Endodermal cell (in vitro differentiated cells): Measurements from ENCODE around the gene M6PR. TPM values are rescaled to one million over a fixed set of nuclear protein-coding genes. Genes with fewer than 3 reads are reported as not detected.
"Not testable (repeated sequence)": the region's sequence is repeated elsewhere in the genome, so short reads cannot be mapped to it uniquely, and the experiment has no call there.

Source experiments
- DNase-seq: peaks from one replicate; pipeline ENCODE4 v3.0.0-alpha.2; 2017
- H3K27ac ChIP-seq: 2 replicates; pipeline ENCODE4 v1.5.1; 2013; ENCODE audit warnings: mild to moderate bottlenecking, low read depth, low read length, moderate library complexity
- H3K27me3 ChIP-seq: 2 replicates; pipeline ENCODE4 v1.6.1; 2013; ENCODE audit warnings: mild to moderate bottlenecking, low read length, moderate library complexity; ENCODE audit not compliant: insufficient read depth, control insufficient read depth, poor library complexity, severe bottlenecking
- H3K36me3 ChIP-seq: 2 replicates; pipeline ENCODE4 v1.7.0; 2013; ENCODE audit warnings: mild to moderate bottlenecking, low read length, moderate library complexity; ENCODE audit not compliant: control insufficient read depth, insufficient read depth
- H3K4me1 ChIP-seq: one replicate; pipeline ENCODE4 v1.7.0; 2013; ENCODE audit warnings: low read length; ENCODE audit not compliant: control insufficient read depth, insufficient read depth
- H3K4me3 ChIP-seq: 2 replicates; pipeline ENCODE4 v1.5.1; 2013; ENCODE audit warnings: mild to moderate bottlenecking, low read length, moderate library complexity
- H3K9ac ChIP-seq: 2 replicates; pipeline ENCODE4 v1.6.1; 2013; ENCODE audit warnings: mild to moderate bottlenecking, low read length, moderate library complexity; ENCODE audit not compliant: poor library complexity, severe bottlenecking; ENCODE audit errors: extremely low read depth
- H3K9me3 ChIP-seq: 2 replicates; pipeline ENCODE4 v1.6.1; 2013; ENCODE audit warnings: mild to moderate bottlenecking, low read length, moderate library complexity; ENCODE audit not compliant: control insufficient read depth
- H3K27ac Mint-ChIP-seq: 2 replicates; pipeline ENCODE4 v1.8.0; 2020; ENCODE audit warnings: mixed read lengths
- H3K27me3 Mint-ChIP-seq: 2 replicates; pipeline ENCODE4 v1.8.0; 2021; ENCODE audit warnings: mild to moderate bottlenecking, mixed read lengths; ENCODE audit not compliant: insufficient read depth
- H3K36me3 Mint-ChIP-seq: 2 replicates; pipeline ENCODE4 v1.8.0; 2020; ENCODE audit warnings: low read depth, mixed read lengths
- H3K4me1 Mint-ChIP-seq: 2 replicates; pipeline ENCODE4 v1.8.0; 2020; ENCODE audit warnings: mixed read lengths
- H3K4me3 Mint-ChIP-seq: 2 replicates; pipeline ENCODE4 v1.8.0; 2020; ENCODE audit warnings: mild to moderate bottlenecking, moderate library complexity, mixed read lengths
- H3K9me3 Mint-ChIP-seq: 2 replicates; pipeline ENCODE4 v1.8.0; 2020; ENCODE audit warnings: mild to moderate bottlenecking, mixed read lengths
- WGBS, 2 experiments: methylation state at CpG; one replicate each; pipeline versions ENCODE4 v1.1.5 to v1.1.7; 2013; ENCODE audit warnings: missing lambda C conversion rate in 2 of 2, mixed read lengths in 1 of 2; ENCODE audit not compliant: insufficient coverage in 1 of 2, insufficient read length in 1 of 2; 5-methylcytosine and 5-hydroxymethylcytosine counted together
- total RNA-seq, 2 donors: library from RNA; stranded (reverse); fragmentation: NEBNext Ultra II Directional in 1 of 2; extraction: Animal tissue kit (Norgen Biotek cat#: 25700) in 1 of 2; gene quantifications; 2 replicates in 1 of 2; 3 replicates in 1 of 2; pipeline ENCODE4 v1.2.1, GENCODE V29; 2021
- TF ChIP-seq, protein P1 (sequence below): fragments of 200-600 bp; sonication (generic); conservative IDR thresholded peaks from 2 replicates; pipeline ENCODE4 v1.5.0; 2021; ENCODE audit warnings: antibody characterized with exemption, mild to moderate bottlenecking

M6PR gene
- total RNA-seq, 2 donors from 2014 or later = 116 to 255 TPM

DNA sequence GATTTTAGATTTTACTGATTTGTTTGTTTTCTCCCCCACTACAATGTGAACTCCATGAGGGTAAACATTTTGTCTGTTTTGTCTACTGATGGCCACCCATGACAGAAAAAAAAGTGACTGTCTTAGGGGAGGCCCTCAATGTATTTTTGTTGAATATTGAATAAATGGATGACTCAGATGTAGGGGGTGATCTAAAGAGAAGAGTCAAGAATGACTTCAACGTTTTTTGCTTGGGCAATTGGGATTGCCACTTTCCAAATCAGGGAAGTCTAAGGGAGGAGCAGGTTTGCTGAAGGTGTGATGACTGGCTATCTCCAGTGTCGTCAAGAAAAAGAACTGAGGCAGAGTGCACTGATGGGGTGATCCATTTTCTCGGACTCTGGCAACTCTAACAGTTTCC is 45.8 kb downstream of the M6PR start:
- Histone ChIP-seq H3K4me1 (no peaks in the 10 kb centered on the region), H3K9me3 (no peaks in the 10 kb centered on the region), H3K27ac (no peak overlapping the region), H3K36me3 (no peaks in the 10 kb centered on the region), H3K27me3 (no peaks in the 10 kb centered on the region), H3K4me3 (no peak overlapping the region), H3K9ac (no peak overlapping the region)
- Mint-ChIP-seq H3K27me3 (no peaks in the 10 kb centered on the region), H3K27ac (no peak overlapping the region), H3K4me3 (no peak overlapping the region), H3K9me3 (peaks cover 29% of the 10 kb centered on the region), H3K36me3 (peaks cover 16% of the 10 kb centered on the region), H3K4me1 (peaks cover 21% of the 10 kb centered on the region)
- TF ChIP-seq, protein P1, sequence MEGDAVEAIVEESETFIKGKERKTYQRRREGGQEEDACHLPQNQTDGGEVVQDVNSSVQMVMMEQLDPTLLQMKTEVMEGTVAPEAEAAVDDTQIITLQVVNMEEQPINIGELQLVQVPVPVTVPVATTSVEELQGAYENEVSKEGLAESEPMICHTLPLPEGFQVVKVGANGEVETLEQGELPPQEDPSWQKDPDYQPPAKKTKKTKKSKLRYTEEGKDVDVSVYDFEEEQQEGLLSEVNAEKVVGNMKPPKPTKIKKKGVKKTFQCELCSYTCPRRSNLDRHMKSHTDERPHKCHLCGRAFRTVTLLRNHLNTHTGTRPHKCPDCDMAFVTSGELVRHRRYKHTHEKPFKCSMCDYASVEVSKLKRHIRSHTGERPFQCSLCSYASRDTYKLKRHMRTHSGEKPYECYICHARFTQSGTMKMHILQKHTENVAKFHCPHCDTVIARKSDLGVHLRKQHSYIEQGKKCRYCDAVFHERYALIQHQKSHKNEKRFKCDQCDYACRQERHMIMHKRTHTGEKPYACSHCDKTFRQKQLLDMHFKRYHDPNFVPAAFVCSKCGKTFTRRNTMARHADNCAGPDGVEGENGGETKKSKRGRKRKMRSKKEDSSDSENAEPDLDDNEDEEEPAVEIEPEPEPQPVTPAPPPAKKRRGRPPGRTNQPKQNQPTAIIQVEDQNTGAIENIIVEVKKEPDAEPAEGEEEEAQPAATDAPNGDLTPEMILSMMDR = no peak
- no peak for DNase-seq
- 87 to 93% methylated on average over 2 to 3 of the region's 3 CpGs for WGBS, 2 experiments

- H3K27me3 ChIP-seq, DNase-seq, H3K36me3 ChIP-seq, H3K9ac ChIP-seq, H3K27ac Mint-ChIP-seq, H3K9me3 ChIP-seq, H3K27ac ChIP-seq, H3K4me3 ChIP-seq, H3K4me3 Mint-ChIP-seq, H3K27me3 Mint-ChIP-seq, H3K4me1 ChIP-seq: not testable (repeated sequence)
- peaks cover 16% of the 10 kb centered on the region for H3K36me3 Mint-ChIP-seq
- H3K9me3 Mint-ChIP-seq = peaks cover 29% of the 10 kb centered on the region
- 77 to 90% methylated on average over 5 of the region's 5 CpGs for WGBS, 2 experiments
- peaks cover 21% of the 10 kb centered on the region for H3K4me1 Mint-ChIP-seq
Observed at GRCh38 chr12:8902703-8903102, 46.7 kb downstream of the M6PR start.

DNA sequence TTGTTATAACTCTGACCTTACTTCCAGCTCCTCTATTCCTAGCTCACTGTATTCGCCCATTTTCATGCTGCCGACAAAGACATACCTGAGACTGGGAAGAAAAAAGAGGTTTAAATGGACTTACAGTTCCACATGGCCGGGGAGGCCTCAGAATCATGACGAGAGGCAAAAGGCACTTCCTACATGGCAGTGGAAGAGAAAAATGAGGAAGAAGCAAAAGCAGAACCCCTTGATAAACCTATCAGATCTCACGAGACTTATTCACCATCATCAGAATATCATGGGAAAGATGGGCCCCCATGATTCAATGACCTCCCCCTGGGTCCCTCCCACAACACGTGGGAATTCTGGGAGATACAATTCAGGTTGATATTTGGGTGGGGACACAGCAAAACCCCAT is 49.6 kb downstream of the M6PR start:
- no peak overlapping the region for H3K4me3 ChIP-seq
- TF ChIP-seq, protein P1 = no peak
- H3K4me1 Mint-ChIP-seq = no peaks in the 10 kb centered on the region
- no peak overlapping the region for H3K27ac ChIP-seq
- H3K9me3 Mint-ChIP-seq = peaks cover 36% of the 10 kb centered on the region
- H3K27me3 ChIP-seq = no peaks in the 10 kb centered on the region
- no peaks in the 10 kb centered on the region for H3K36me3 ChIP-seq
- no peak overlapping the region for H3K4me3 Mint-ChIP-seq
- 87 to 89% methylated on average over 4 to 6 of the region's 6 CpGs for WGBS, 2 experiments
- no peaks in the 10 kb centered on the region for H3K27me3 Mint-ChIP-seq
- H3K27ac Mint-ChIP-seq = no peak overlapping the region
- no peak overlapping the region for H3K9ac ChIP-seq
- H3K9me3 ChIP-seq = no peaks in the 10 kb centered on the region
- H3K4me1 ChIP-seq = no peaks in the 10 kb centered on the region
- peaks cover 16% of the 10 kb centered on the region for H3K36me3 Mint-ChIP-seq
- no peak for DNase-seq

DNA sequence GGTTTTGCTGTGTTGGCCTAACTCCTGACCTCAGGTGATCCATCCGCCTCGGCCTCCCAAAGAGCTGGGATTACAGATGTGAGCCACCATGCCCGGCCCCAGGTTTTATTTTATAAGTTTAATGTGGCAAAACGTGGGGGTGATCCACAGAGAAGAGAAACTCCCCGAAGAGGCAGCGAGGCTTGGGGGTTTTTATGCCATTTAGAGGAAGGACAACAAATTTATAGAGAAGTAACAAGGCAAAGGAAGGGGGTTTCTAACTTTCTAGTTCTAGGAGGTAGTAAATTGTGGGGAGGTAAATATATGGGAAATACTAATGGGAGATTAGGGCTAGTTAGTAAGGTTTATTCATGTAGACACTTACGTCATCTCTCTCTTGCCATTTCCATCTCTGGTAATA is 52.4 kb downstream of the M6PR start:
- Histone ChIP-seq H3K27me3 (no peaks in the 10 kb centered on the region), H3K36me3 (no peaks in the 10 kb centered on the region), H3K9me3 (no peaks in the 10 kb centered on the region), H3K9ac (no peak overlapping the region), H3K4me1 (no peaks in the 10 kb centered on the region), H3K4me3 (no peak overlapping the region), H3K27ac (no peak overlapping the region)
- 92 to 100% methylated on average over 4 to 7 of the region's 7 CpGs for WGBS, 2 experiments
- TF ChIP-seq, protein P1 = no peak
- peaks cover 9% of the 10 kb centered on the region for H3K36me3 Mint-ChIP-seq
- DNase-seq = no peak
- no peak overlapping the region for H3K4me3 Mint-ChIP-seq
- peaks cover 30% of the 10 kb centered on the region for H3K9me3 Mint-ChIP-seq
- H3K27ac Mint-ChIP-seq = no peak overlapping the region
- no peaks in the 10 kb centered on the region for H3K27me3 Mint-ChIP-seq
- H3K4me1 Mint-ChIP-seq = peaks cover 3% of the 10 kb centered on the region
